GM18868 (cell line): Measurements from ENCODE around the gene GBGT1.

ENCODE experiments used
- ATAC-seq: cut with Tn5 transposase; IDR thresholded peaks from one replicate; pipeline ENCODE4 v1.9.1; 2021; ENCODE audit warnings: mild to moderate bottlenecking, moderate library complexity; ENCODE audit not compliant: unreplicated experiment

GBGT1 gene

GRCh38 chr9:133117271-133118178 is 46.2 kb downstream of the GBGT1 start:
- ATAC-seq, result no peak

- no peak for ATAC-seq
Observed at GRCh38 chr9:133116346-133117231, 47.1 kb downstream of the GBGT1 start.

GRCh38 chr9:133115604-133116345 is 47.9 kb downstream of the GBGT1 start:
- peak; percentile 75 for ATAC-seq

GRCh38 chr9:133114886-133115603 is 48.7 kb downstream of the GBGT1 start:
- peak; percentile 12 for ATAC-seq

- ATAC-seq, result peak; percentile 26
Observed at GRCh38 chr9:133113949-133114885, 49.5 kb downstream of the GBGT1 start.

- ATAC-seq, result no peak
Observed at GRCh38 chr9:133113163-133113948, 50.4 kb downstream of the GBGT1 start.

GRCh38 chr9:133112663-133113026 is 51.1 kb downstream of the GBGT1 start:
- no peak for ATAC-seq

- no peak for ATAC-seq
Observed at GRCh38 chr9:133111808-133112662, 51.7 kb downstream of the GBGT1 start.

GRCh38 chr9:133109931-133110650 is 53.6 kb downstream of the GBGT1 start:
- no peak for ATAC-seq

- ATAC-seq, result no peak
Observed at GRCh38 chr9:133108794-133109641, 54.7 kb downstream of the GBGT1 start.

GRCh38 chr9:133107961-133108793 is 55.5 kb downstream of the GBGT1 start:
- ATAC-seq, result no peak

- no peak for ATAC-seq
Observed at GRCh38 chr9:133107245-133107722, 56.4 kb downstream of the GBGT1 start.

GRCh38 chr9:133106511-133107244 is 57.0 kb downstream of the GBGT1 start:
- ATAC-seq, result no peak

GRCh38 chr9:133105461-133105770 is 58.3 kb downstream of the GBGT1 start:
- ATAC-seq, result no peak
